ENCODE measurements around the gene ATG14.
"Not testable (repeated sequence)": the region's sequence is repeated elsewhere in the genome, so short reads cannot be mapped to it uniquely, and the experiment has no call there.

ATG14 gene

DNA sequence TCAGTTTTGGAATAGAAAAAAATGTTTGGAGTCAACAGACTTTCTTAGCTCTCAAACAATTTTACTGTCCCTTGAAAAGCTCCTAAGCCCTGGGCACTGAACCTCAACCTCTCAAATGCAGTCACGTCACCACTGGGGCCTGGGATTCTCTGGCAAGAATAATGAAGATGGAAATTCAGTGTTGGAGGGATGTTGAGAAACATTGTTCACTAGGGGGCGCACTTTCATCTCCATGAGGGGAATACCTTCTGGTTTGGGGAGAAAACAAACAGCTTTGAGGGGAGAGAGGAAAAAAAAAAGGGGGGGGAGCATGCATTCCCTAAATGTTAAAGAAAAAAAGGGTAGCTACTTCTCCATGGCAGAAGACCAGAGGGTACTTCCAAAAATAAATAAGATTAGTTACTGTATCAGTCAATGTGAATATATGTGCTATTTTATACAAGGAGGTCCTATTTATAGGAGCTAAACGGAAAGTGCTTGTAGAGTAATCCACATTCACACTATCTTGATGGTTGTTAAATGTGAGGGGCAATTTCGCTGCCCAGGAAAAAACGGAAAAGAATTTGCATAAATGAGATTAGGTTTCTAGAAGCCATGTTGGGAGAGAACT is 34.6 kb upstream of the ATG14 start:
- DNase-seq (ENCODE audit: insufficient read length, low spot score) (peak; percentile 19), FAIRE-seq (peak; percentile 53)
- no peak for TF ChIP-seq POLR2A (IDR thresholded peaks at IDR 0.05; ENCODE audit: low read depth, low read length)

DNA sequence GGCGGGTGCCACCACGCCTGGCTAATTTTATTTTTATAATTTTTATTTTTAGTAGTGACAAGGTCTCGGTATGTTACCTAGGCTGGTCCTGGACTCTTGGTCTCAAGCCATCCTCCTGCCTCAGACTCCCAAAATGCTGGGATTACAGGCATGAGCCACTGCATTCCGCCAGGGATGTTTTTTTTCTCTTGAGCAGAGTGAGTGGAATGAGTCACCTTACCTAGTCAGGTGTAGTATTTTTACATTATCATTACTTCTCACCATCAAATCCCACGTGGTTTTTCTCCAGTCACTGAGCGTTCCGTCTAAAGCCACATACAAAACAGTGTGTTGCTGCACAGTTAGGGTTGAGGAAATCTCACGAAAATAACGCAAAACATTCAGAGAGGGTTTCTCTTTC is 29.7 kb upstream of the ATG14 start:
- no peak for FAIRE-seq
- no peak for DNase-seq (ENCODE audit: insufficient read length, low spot score)
- no peak for TF ChIP-seq POLR2A (IDR thresholded peaks at IDR 0.05; ENCODE audit: low read depth, low read length)

DNA sequence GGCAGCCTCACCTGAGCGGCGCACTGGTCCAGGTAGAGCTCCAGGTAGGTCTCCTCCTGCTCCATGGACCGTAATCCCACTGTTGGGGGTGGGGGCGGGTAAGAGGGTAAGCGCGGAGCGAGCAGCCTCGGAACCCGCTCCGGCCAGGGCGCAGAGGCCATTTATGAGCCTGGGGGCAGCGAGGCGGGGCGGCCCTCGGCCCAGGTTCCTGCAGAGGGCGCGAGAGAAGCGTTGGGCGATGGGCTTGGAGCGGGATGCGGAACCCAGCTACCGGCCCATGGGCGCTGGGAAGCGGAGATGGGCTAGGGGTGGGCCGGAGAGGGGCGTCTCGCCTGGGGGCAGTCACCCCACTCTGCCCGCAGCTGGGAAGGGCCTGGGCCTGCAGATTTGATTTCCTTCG is 28.8 kb upstream of the ATG14 start, which contains the start of gene TBPL2:
Gene TBPL2, minus strand, starts transcription at position 232 of the 400 bp plus-strand sequence. Its CDS starts 167 bp downstream, at position 65.
- FAIRE-seq, result no peak
- no peak for DNase-seq (ENCODE audit: insufficient read length, low spot score)
- no peak for TF ChIP-seq POLR2A (IDR thresholded peaks at IDR 0.05; ENCODE audit: low read depth, low read length)

DNA sequence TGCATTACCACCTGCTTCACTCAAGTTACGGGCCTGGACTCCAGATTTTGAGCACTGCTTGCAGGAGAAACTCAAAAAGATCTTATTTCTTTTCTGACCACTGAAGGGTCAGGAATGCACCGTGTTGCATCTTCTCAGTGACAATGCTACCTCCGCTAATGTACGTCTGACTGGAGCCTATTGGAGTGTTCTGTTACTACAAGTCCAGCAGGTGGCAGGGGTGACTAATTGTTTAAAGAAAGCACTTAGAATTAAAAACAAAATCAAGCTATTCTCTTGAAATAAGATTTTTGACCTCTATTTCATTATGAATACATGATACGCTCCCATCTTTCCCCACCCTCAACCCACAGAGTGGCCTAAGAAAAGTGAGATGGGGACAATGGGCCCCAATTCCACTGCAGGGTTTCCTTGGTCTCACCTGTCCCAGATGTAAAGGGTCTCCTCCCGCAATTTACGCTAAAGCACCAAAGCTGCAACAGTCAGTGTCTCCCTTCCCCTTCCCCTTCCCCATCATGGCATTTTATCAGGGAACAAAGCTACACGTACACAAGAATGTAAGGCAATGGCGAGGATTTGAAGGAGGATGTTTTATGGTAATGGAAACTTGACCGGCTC is 26.5 kb upstream of the ATG14 start:
- DNase-seq (ENCODE audit: insufficient read length, low spot score), result no peak
- TF ChIP-seq POLR2A (IDR thresholded peaks at IDR 0.05; ENCODE audit: low read depth, low read length), result no peak
- no peak for FAIRE-seq

DNA sequence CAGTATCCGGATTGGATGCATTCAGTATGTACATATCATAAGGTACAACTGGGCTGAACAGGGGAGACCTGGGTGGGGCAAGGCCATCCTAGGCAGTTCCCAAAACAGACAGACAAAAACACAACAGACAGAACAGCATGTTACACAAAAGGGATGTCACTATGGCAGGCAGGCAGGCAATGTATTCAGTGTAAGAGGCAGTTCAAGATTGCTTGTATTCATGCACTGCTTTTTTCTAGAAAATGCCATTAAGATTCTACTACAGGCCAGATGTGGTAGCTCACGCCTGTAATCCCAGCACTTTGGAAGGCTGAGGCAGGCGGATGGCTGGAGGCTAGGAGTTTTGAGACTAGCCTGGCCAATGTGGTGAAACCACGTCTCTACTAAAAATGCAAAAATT is 25.3 kb upstream of the ATG14 start:
- no peak for FAIRE-seq
- TF ChIP-seq POLR2A (IDR thresholded peaks at IDR 0.05; ENCODE audit: low read depth, low read length), result no peak
- no peak for DNase-seq (ENCODE audit: insufficient read length, low spot score)

DNA sequence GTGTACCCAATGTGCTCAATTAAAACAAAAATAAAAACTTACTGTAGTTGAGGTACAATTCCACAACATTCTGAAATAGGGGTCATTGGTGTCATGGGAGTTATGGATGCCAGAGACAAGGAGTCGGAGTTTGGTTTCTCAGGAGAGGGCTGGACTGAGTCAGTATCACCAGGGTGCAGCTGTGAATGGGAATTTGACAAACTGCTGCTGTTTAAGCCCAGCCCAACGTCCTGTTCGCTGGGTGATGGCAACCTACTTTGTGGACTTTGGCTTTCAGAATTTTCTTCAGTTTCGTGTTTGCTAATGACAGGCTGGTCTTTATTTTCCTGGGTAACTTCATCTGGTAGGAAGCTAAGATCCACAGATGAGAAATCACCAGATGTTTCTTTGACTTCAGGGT is 24.9 kb upstream of the ATG14 start:
- DNase-seq (ENCODE audit: insufficient read length, low spot score), result no peak
- no peak for FAIRE-seq
- no peak for TF ChIP-seq POLR2A (IDR thresholded peaks at IDR 0.05; ENCODE audit: low read depth, low read length)

DNA sequence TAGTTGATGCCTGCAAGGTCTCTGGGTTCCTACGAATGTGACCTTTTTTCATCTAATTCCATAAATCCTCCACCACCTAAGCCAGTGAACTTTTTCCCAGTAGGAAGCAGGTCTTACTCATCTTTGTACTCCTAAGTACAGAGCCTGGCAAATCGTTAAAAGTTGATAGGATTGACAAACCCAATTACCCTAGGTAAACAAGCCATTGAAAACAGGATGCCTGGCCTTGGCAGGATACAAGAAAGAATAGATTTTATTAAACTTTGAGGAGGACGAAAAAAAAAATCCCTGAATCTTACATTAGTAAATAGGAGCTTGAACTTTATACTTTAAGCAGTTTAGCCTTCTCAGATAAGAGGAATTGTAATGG is 23.2 kb upstream of the ATG14 start:
- TF ChIP-seq POLR2A (IDR thresholded peaks at IDR 0.05; ENCODE audit: low read depth, low read length), result no peak
- no peak for DNase-seq (ENCODE audit: insufficient read length, low spot score)
- FAIRE-seq, result no peak

DNA sequence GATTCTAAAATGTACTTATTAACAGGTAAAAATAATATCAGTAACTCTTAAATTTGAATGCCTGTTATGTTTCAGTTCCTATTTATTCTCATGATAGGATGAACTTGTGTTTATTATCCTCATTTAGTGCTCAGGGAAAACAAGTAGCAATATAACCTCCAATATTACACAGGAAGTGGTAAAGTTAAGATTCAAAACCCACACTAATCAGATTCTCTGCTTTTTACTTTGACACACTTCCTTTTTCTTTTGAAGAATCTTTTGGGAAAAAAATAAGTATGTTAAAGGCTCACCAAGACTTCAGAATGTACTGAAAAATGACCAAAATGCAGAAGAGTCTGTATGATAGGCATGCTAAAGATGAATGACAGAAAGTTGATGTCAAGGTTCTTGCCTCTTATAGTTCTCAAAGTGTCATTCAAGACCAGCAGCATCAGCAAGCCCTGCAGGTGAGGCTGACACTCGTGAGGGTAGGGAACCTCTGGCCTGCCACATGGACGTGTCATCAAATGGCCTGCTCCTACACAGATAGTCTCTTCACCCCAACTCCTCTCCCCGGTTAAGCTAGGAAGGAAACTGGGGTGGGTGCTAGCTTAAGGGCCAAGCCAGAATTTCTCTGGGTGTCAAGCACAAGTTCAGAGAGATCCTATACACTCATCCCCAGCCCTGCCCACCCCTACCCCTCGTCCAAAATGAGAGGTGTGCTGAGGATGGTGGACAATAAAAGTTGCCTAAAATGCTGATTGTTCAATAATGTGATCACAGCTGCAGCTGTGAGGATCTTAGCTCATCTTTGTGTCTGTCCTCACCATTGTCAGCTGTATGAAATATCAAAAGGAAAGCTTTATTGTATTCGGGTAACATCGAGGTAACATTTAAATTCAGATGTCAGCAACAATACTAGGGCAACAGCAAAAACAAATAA is 22.5 kb upstream of the ATG14 start:
- DNase-seq (ENCODE audit: insufficient read length, low spot score) (no peak), FAIRE-seq (no peak)
- TF ChIP-seq POLR2A (IDR thresholded peaks at IDR 0.05; ENCODE audit: low read depth, low read length), result no peak

DNA sequence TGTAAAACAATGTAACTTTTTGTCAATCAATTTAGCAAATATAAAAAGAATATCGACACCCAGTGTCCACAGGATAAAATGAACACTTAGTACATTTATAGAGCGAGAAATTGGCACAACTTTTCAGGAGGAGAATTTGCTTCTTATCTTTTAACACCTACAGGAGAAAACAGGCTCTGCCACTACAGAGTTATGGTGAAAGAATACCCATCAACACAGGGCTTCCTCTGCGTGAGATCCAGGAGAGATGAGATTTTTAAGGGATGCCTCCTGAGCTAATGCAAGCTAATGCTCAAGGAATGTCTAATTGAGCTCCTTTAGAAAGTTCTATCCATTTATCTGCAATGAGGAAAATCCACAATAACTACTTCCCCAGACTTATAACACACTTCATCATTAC is 21.0 kb upstream of the ATG14 start:
- DNase-seq (ENCODE audit: insufficient read length, low spot score) (no peak), FAIRE-seq (no peak)

DNA sequence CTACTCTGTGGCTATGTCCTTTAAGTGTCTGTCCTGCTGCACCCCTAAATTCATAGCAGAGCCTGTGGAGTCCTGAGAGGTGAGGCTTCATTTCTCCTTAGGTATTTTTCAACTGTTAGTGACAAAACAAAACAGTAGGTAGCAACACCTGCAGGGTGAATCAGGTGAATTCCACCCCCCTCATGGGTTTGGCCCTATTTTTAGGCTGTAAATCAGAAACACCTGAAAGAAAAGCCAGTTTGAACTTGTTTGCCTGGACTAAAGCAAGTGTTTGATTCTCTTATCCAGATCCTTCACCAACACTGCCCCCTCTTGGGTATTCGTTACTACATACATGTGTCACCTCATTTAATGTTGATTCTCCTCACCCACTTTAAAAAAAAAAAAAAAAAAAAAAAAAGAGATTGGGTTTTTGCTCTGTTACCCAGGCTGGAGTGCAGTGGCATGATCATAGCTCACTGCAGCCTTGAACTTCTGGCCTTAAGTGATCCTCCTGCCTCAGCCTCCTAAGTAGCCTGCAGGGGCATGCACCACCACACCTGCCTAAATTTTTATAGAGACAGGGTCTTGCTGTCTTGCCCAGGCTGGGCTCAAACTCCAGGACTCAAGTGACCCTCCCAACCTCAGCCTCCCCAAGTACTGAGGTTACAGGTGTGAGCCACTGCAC is 18.5 kb upstream of the ATG14 start:
- DNase-seq (ENCODE audit: insufficient read length, low spot score) (peak; percentile 34), FAIRE-seq (peak; percentile 48)
- no peak for TF ChIP-seq POLR2A (IDR thresholded peaks at IDR 0.05; ENCODE audit: low read depth, low read length)

More for the DNA sequence above, 21.0 kb upstream of the ATG14 start:
- TF ChIP-seq POLR2A (IDR thresholded peaks at IDR 0.05; ENCODE audit: low read depth, low read length), result no peak

DNA sequence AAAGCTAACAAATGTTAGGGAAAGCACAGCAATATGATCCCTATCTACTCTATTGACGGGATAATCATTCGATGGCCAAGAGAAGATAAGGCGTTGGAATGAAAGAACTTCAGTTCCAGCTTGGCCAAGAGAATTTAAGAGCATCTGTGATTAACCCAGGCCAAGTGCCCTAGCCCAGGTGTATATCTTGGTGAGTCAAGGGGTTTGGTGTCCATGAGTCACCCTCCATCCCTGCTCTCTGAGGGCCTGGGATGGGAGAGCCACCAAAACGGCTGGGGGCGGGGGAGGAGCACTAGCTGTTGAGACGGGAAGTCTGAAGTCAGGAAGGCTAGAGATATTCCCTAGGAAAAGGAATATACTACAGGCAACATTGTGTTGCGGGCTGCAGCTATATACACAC is 15.8 kb upstream of the ATG14 start:
- no peak for FAIRE-seq
- no peak for TF ChIP-seq POLR2A (IDR thresholded peaks at IDR 0.05; ENCODE audit: low read depth, low read length)
- no peak for DNase-seq (ENCODE audit: insufficient read length, low spot score)

DNA sequence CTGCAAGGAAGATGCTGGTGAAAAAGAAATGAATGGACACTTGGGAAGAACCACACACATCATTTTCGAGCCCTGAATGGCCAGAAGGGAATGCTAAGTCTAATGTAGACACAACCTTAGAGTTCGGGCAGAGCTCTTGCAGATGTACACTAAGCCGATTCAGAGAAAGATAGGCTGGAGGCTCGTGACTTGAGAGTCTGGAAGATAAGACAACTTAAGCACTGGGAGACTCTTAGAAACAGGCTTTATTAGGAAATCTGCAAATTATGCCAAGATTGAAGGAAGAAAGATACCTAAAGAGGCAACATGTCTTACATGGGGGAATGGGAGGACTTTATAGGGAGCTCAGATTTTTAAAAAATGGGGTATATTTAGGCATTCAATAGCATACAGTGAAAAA is 15.3 kb upstream of the ATG14 start:
- no peak for DNase-seq (ENCODE audit: insufficient read length, low spot score)
- no peak for TF ChIP-seq POLR2A (IDR thresholded peaks at IDR 0.05; ENCODE audit: low read depth, low read length)

DNA sequence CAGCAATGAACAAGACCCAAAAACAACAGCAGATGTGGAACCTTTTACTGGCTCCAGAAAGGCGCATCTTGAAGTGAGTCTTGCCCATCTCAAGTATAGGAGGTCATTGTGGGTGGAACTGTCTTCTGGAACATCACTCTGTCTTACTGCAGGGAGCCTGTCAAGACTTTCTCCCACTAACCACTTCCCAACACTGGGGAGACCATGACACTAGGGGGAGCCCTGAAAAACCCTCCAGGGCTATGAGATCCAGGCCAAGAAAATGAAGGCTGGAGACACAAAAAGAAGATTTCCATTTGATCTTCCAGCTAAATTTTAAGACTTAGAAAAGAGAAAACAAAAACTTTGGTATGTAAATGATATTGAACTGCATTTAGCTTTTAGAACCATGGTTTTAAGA is 13.5 kb upstream of the ATG14 start:
- DNase-seq (ENCODE audit: insufficient read length, low spot score) (no peak), FAIRE-seq (no peak)
- TF ChIP-seq POLR2A (IDR thresholded peaks at IDR 0.05; ENCODE audit: low read depth, low read length), result no peak

More for the DNA sequence above, 15.3 kb upstream of the ATG14 start:
- no peak for FAIRE-seq

DNA sequence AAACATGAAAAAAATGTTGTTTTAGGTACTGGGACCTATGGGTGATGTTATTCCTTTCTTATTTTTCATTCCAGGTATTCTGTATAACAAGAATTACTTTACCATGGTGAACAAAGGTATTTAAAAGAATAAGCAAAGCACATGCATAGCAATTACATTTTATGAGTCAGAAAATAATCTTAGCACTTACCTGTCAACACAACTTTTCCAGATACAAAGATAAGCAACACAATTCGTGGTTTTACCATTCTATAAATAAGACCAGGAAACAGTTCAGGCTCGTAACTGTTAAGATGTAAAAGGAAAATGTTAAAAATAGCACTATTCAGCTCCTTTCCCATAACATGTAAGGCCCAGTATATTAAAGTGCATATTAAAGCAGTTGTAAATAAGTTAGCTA is 12.3 kb upstream of the ATG14 start:
- FAIRE-seq, result no peak
- no peak for DNase-seq (ENCODE audit: insufficient read length, low spot score)
- no peak for TF ChIP-seq POLR2A (IDR thresholded peaks at IDR 0.05; ENCODE audit: low read depth, low read length)

DNA sequence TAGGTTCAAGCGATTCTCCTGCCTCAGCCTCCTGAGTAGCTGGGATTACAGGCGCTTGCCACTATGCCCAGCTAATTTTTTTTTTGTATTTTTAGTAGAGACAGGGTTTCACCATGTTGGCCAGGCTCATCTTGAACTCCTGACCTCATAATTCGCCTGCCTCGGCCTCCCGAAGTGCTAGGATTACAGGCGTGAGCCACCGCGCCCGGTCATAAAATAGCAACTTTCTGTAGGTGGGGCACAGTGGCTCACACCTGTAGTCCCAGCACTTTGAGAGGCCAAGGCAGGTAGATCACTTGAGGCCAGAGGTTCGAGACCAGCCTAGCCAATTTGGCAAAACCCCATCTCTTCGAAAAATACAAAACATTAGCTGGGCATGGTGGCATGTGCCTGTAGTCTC is 10.7 kb upstream of the ATG14 start:
- DNase-seq (ENCODE audit: insufficient read length, low spot score); FAIRE-seq: not testable (repeated sequence)
